H1 (cell line): ENCODE measurements around the gene SHPK. TPM values are rescaled to one million over a fixed set of nuclear protein-coding genes. Genes with fewer than 3 reads are reported as not detected.

Experiments
- CTCF ChIA-PET: fragments of 300-600 bp; sonication (Branson Sonifier 250); formaldehyde crosslinking; loops from one replicate; lab custom pipeline; 2021; ENCODE audit not compliant: partially characterized antibody; lab: Charles Lee
- POLR2A ChIA-PET: fragments of 300-600 bp; sonication (Branson Sonifier 250); formaldehyde crosslinking; loops from one replicate; lab custom pipeline; 2021; ENCODE audit warnings: inconsistent platforms; ENCODE audit not compliant: partially characterized antibody; lab: Charles Lee
- DNase-seq, 2 experiments: peaks; one replicate each; pipeline versions ENCODE4 v3.0.0 to v3.0.0-alpha.2; 2010 to 2022; ENCODE audit warnings: low spot score in 2 of 2, low read depth in 1 of 2, mixed read lengths in 1 of 2
- FAIRE-seq: peaks from 2 replicates; lab custom pipeline; 2011; peaks lifted over from hg19 to GRCh38; lab: Jason Lieb, UNC
- H2AFZ ChIP-seq: 2 replicates; pipeline ENCODE4 v1.8.1; 2012; ENCODE audit warnings: low read length, inconsistent platforms
- H2AK5ac ChIP-seq: 2 replicates; pipeline ENCODE4 v1.6.1; 2013; ENCODE audit warnings: low read depth, low read length
- H2BK120ac ChIP-seq: replicated peaks from 2 replicates; pipeline ENCODE3; 2013; ENCODE audit warnings: low read depth, low read length, inconsistent platforms
- H2BK12ac ChIP-seq: 2 replicates; pipeline ENCODE4 v1.6.1; 2013; ENCODE audit warnings: low read depth, low read length
- H2BK15ac ChIP-seq: 2 replicates; pipeline ENCODE4 v1.6.1; 2013; ENCODE audit warnings: low read length
- H2BK20ac ChIP-seq: 2 replicates; pipeline ENCODE4 v1.6.1; 2013; ENCODE audit warnings: low read length
- H2BK5ac ChIP-seq: 2 replicates; pipeline ENCODE4 v1.6.1; 2013; ENCODE audit warnings: low read depth, low read length
- H3K14ac ChIP-seq: 2 replicates; pipeline ENCODE4 v1.6.1; 2013; ENCODE audit warnings: inconsistent platforms; ENCODE audit not compliant: insufficient read length
- H3K18ac ChIP-seq: 2 replicates; pipeline ENCODE4 v1.6.1; 2013; ENCODE audit warnings: low read length; ENCODE audit errors: extremely low read depth
- H3K23ac ChIP-seq: 2 replicates; pipeline ENCODE4 v1.6.1; 2013; ENCODE audit warnings: inconsistent platforms; ENCODE audit not compliant: insufficient read length
- H3K23me2 ChIP-seq: 2 replicates; pipeline ENCODE4 v1.6.1; 2013; ENCODE audit warnings: low read depth, low read length
- H3K27ac ChIP-seq: 2 replicates; pipeline ENCODE4 v1.6.1; 2011; ENCODE audit warnings: low read depth, low read length, inconsistent platforms
- H3K27me3 ChIP-seq, 4 experiments: replicated peaks in 1 of 4; 1 replicate in 1 of 4; 2 replicates in 3 of 4; pipeline versions ENCODE4 v1.6.1 to v1.8.1; 2011 to 2013; ENCODE audit warnings: low read length in 3 of 4, mild to moderate bottlenecking in 3 of 4, inconsistent platforms in 2 of 4, mixed read lengths in 2 of 4, moderate library complexity in 1 of 4; ENCODE audit not compliant: control insufficient read depth in 3 of 4, insufficient read depth in 3 of 4; ENCODE audit errors: extremely low read depth in 1 of 4
- H3K36me3 ChIP-seq, 4 experiments: 2 replicates each; pipeline versions ENCODE4 v1.6.1 to v1.8.1; 2011 to 2013; ENCODE audit warnings: mild to moderate bottlenecking in 4 of 4, low read length in 3 of 4, moderate library complexity in 2 of 4, control low read depth in 1 of 4, inconsistent platforms in 1 of 4; ENCODE audit not compliant: insufficient read depth in 4 of 4, control insufficient read depth in 2 of 4
- H3K4ac ChIP-seq: replicated peaks from 2 replicates; pipeline ENCODE3; 2013; ENCODE audit warnings: low read length, low read depth, mixed read lengths, inconsistent platforms; ENCODE audit not compliant: insufficient read length
- H3K4me1 ChIP-seq, 4 experiments: replicated peaks in 1 of 4; 1 replicate in 1 of 4; 2 replicates in 3 of 4; pipeline versions ENCODE4 v1.6.1 to v1.8.1; 2011 to 2013; ENCODE audit warnings: low read length in 3 of 4, inconsistent platforms in 2 of 4, mixed read lengths in 1 of 4; ENCODE audit not compliant: insufficient read depth in 4 of 4, control insufficient read depth in 3 of 4
- H3K4me2 ChIP-seq, 2 experiments: 2 replicates each; pipeline versions ENCODE4 v1.6.1 to v1.8.1; 2011 to 2013; ENCODE audit warnings: low read depth in 2 of 2, low read length in 2 of 2, control low read depth in 1 of 2, inconsistent platforms in 1 of 2, mild to moderate bottlenecking in 1 of 2; ENCODE audit not compliant: insufficient read depth in 1 of 2
- H3K4me3 ChIP-seq, 4 experiments: fragments of 200-600, 300-600 bp in 1 of 4; sonication (generic), shearing (Covaris generic), sonication (Bioruptor Twin) in 1 of 4; 2 replicates each; pipeline versions ENCODE4 v1.5.1 to v1.8.1; 2011 to 2016; ENCODE audit warnings: low read length in 4 of 4, low read depth in 3 of 4, control low read depth in 2 of 4, inconsistent platforms in 2 of 4, mild to moderate bottlenecking in 2 of 4, mixed read lengths in 1 of 4, moderate library complexity in 1 of 4; ENCODE audit not compliant: insufficient read depth in 2 of 4; ENCODE audit errors: extremely low read depth in 1 of 4
- H3K56ac ChIP-seq: replicated peaks from 2 replicates; pipeline ENCODE3; 2013; ENCODE audit warnings: low read depth, mild to moderate bottlenecking, mixed read lengths, low read length, inconsistent platforms; ENCODE audit not compliant: insufficient read length
- H3K79me1 ChIP-seq: 2 replicates; pipeline ENCODE4 v1.6.1; 2013; ENCODE audit warnings: low read depth, low read length, control low read depth
- H3K79me2 ChIP-seq, 2 experiments: 2 replicates each; pipeline versions ENCODE4 v1.6.1 to v1.8.1; 2012 to 2013; ENCODE audit warnings: low read length in 2 of 2, mild to moderate bottlenecking in 2 of 2, inconsistent platforms in 1 of 2; ENCODE audit not compliant: insufficient read depth in 2 of 2, control insufficient read depth in 1 of 2
- H3K9ac ChIP-seq, 4 experiments: replicated peaks in 1 of 4; 1 replicate in 1 of 4; 2 replicates in 3 of 4; pipeline versions ENCODE4 v1.6.1 to v1.8.1; 2011 to 2013; ENCODE audit warnings: low read depth in 3 of 4, low read length in 3 of 4, control low read depth in 2 of 4, mild to moderate bottlenecking in 2 of 4, moderate library complexity in 2 of 4, inconsistent platforms in 1 of 4; ENCODE audit errors: extremely low read depth in 1 of 4
- H3K9me3 ChIP-seq, 2 experiments: 2 replicates each; pipeline versions ENCODE4 v1.6.1 to v1.8.1; 2012 to 2013; ENCODE audit warnings: mild to moderate bottlenecking in 2 of 2, moderate library complexity in 2 of 2, control low read depth in 1 of 2, inconsistent platforms in 1 of 2, low read depth in 1 of 2, low read length in 1 of 2, mixed read lengths in 1 of 2; ENCODE audit not compliant: insufficient read depth in 2 of 2
- H4K20me1 ChIP-seq, 2 experiments: replicated peaks in 1 of 2; 2 replicates each; pipeline versions ENCODE3 to v1.8.1; 2011 to 2013; ENCODE audit warnings: inconsistent platforms in 2 of 2, low read length in 2 of 2, mild to moderate bottlenecking in 1 of 2; ENCODE audit not compliant: insufficient read depth in 2 of 2, control insufficient read depth in 1 of 2
- H4K5ac ChIP-seq: 2 replicates; pipeline ENCODE4 v1.6.1; 2013; ENCODE audit warnings: low read length, low read depth, mixed read lengths, inconsistent platforms; ENCODE audit not compliant: insufficient read length
- H4K8ac ChIP-seq: 2 replicates; pipeline ENCODE4 v1.8.0; 2013; ENCODE audit warnings: mild to moderate bottlenecking, moderate library complexity, low read length, inconsistent platforms; ENCODE audit not compliant: insufficient read depth; ENCODE audit errors: extremely low read depth
- H4K91ac ChIP-seq: replicated peaks from 2 replicates; pipeline ENCODE3; 2013; ENCODE audit warnings: low read length, mixed read lengths, inconsistent platforms; ENCODE audit not compliant: insufficient read length
- KDM5A ChIP-seq: fragments of 200-600 bp; IDR thresholded peaks from 2 replicates; pipeline ENCODE4 v1.7.1; 2012; ENCODE audit warnings: mild to moderate bottlenecking, low read length, inconsistent platforms, mixed read lengths
- YY1 ChIP-seq: IDR thresholded peaks from 2 replicates; pipeline ENCODE4 v1.6.1; 2011; ENCODE audit warnings: low read depth, mild to moderate bottlenecking, low read length
- WGBS, 2 experiments: shearing (Covaris generic) in 1 of 2; methylation state at CpG; one replicate each; pipeline versions ENCODE4 v1.1.6 to v1.1.7; 2013 to 2015; ENCODE audit warnings: low lambda C conversion rate in 2 of 2, mixed read lengths in 2 of 2, inconsistent platforms in 1 of 2, low coverage in 1 of 2, missing lambda C conversion rate in 1 of 2; ENCODE audit not compliant: insufficient replicate concordance in 2 of 2, insufficient coverage in 1 of 2, insufficient read length in 1 of 2; ENCODE audit errors: extremely low coverage in 1 of 2, missing lambda C conversion rate in 1 of 2; 5-methylcytosine and 5-hydroxymethylcytosine counted together
- polyA plus RNA-seq, 7 experiments: library from polyadenylated mRNA; depleted of rRNA in 3 of 7; stranded (reverse) in 5 of 7; unstranded in 2 of 7; fragments of >200 nt in 5 of 7; fragments of 200-250 nt in 2 of 7; gene quantifications; 1 replicate in 5 of 7; 2 replicates in 1 of 7; 4 replicates in 1 of 7; pipeline versions ENCODE4 v1.2.1 to v1.2.3, GENCODE V29; 2011 to 2013; ENCODE audit warnings: missing spikeins in 2 of 7, mixed read lengths in 2 of 7
- total RNA-seq: library from RNA; stranded (reverse); fragmentation: NEBNext Ultra II Directional; extraction: Animal tissue kit (Norgen Biotek cat#: 25700); gene quantifications from 2 replicates; pipeline ENCODE4 v1.2.1, GENCODE V29; 2021

Gene SHPK
- total and polyA plus RNA-seq, 2 of the 8 experiments (the other 6 are each of a cell fraction or from before 2014, with no cell fraction given) = 28.6 to 36.7 TPM

GRCh38 chr17:3566551-3566950 is 69.5 kb downstream of the SHPK start:
- 87% methylated on average over 12 of the region's 12 CpGs; no CpG with 5 or more reads in 1 of the 2 experiments for WGBS, 2 experiments
- ChIA-PET POLR2A (no interaction called here), CTCF (no interaction called here)
- Histone ChIP-seq H4K91ac (no peak overlapping the region), H3K4me2 (no peak overlapping the region), H3K36me3 (peaks cover 0 to 9% (median 1%) of the 10 kb centered on the region in 4 experiments; a peak in 3 of 8 replicates), H2BK12ac (no peak overlapping the region), H3K4me3 (no peak overlapping the region), H3K27me3 (no peaks in the 10 kb centered on the region), H3K9ac (no peak overlapping the region), H2BK20ac (no peak overlapping the region), H2BK15ac (0 out of 2 replicates have a peak overlapping the region, but pooled peaks have one; percentile 29), H4K8ac (no peak overlapping the region), H3K79me2 (no peaks in the 10 kb centered on the region), H3K18ac (no peak overlapping the region), H3K56ac (no peak overlapping the region), H3K27ac (no peak overlapping the region), H3K4me1 (no peaks in the 10 kb centered on the region; a peak in 2 of 7 replicates), H2BK120ac (no peak overlapping the region), H3K9me3 (no peaks in the 10 kb centered on the region; a peak in 1 of 4 replicates), H4K20me1 (peaks cover 0 to 1% of the 10 kb centered on the region in 2 experiments), H3K14ac (no peak overlapping the region), H3K23ac (no peak overlapping the region), H2AK5ac (no peak overlapping the region), H2BK5ac (no peak overlapping the region), H2AFZ (no peak overlapping the region), H4K5ac (no peak overlapping the region), H3K79me1 (no peaks in the 10 kb centered on the region), H3K4ac (no peak overlapping the region), H3K23me2 (no peaks in the 10 kb centered on the region)
- no peak for TF ChIP-seq KDM5A
- TF ChIP-seq YY1 = no peak
- DNase-seq = no peak
- FAIRE-seq = no peak
